Vagina (tissue), 2 donors: ENCODE measurements around the gene ZNF407.

Experiments used
- CTCF ChIP-seq, 3 experiments: fragments of 450-650 bp in 2 of 3; fragments of 200-600 bp in 1 of 3; sonication (generic) in 1 of 3; IDR thresholded peaks; one replicate each; pipeline ENCODE4 v1.5.1; 2017 to 2019; ENCODE audit warnings: antibody characterized with exemption in 3 of 3, mild to moderate bottlenecking in 2 of 3, moderate library complexity in 2 of 3
- POLR2A ChIP-seq, 2 donors: fragments of 450-650 bp; IDR thresholded peaks; one replicate each; pipeline ENCODE4 v1.6.1; 2017; ENCODE audit warnings: antibody characterized with exemption in 2 of 2, mild to moderate bottlenecking in 2 of 2, moderate library complexity in 2 of 2
- POLR2AphosphoS5 ChIP-seq, 2 donors: sonication (generic); formaldehyde crosslinking; IDR thresholded peaks; one replicate each; pipeline ENCODE4 v1.9.0; 2017; ENCODE audit warnings: antibody characterized with exemption in 2 of 2, mild to moderate bottlenecking in 2 of 2, low read depth in 1 of 2; ENCODE audit not compliant: insufficient read depth in 1 of 2

- no peak for TF ChIP-seq CTCF (IDR thresholded peaks at IDR 0.05)
- no peak for TF ChIP-seq POLR2A (IDR thresholded peaks at IDR 0.05)
- TF ChIP-seq POLR2AphosphoS5 (IDR thresholded peaks at IDR 0.05; ENCODE audit: insufficient read depth in 1 of 2, low read depth in 1 of 2), result no peak
Measured at GRCh38 chr18:74980669-74981068, 383.0 kb downstream of the ZNF407 start.
